ENCODE results near the gene NABP2.

NABP2 gene

GRCh38 chr12:56212361-56212760 lies 11.8 kb upstream of the NABP2 start:
- in situ Hi-C loops (cut with MboI; ENCODE audit: low sequenced_read_pairs): no loop called here

GRCh38 chr12:56213878-56214277 lies 10.3 kb upstream of the NABP2 start:
- in situ Hi-C loops (cut with MboI; ENCODE audit: low sequenced_read_pairs): no loop called here

- in situ Hi-C loops (cut with MboI; ENCODE audit: low sequenced_read_pairs): no loop called here
Observed at GRCh38 chr12:56216461-56216860, 7.7 kb upstream of the NABP2 start.

GRCh38 chr12:56219840-56220239 lies 4.3 kb upstream of the NABP2 start:
- in situ Hi-C loops (cut with MboI; ENCODE audit: low sequenced_read_pairs): no loop called here

GRCh38 chr12:56220611-56221231 lies 3.4 kb upstream of the NABP2 start:
- in situ Hi-C loops (cut with MboI; ENCODE audit: low sequenced_read_pairs): no loop called here

DNA sequence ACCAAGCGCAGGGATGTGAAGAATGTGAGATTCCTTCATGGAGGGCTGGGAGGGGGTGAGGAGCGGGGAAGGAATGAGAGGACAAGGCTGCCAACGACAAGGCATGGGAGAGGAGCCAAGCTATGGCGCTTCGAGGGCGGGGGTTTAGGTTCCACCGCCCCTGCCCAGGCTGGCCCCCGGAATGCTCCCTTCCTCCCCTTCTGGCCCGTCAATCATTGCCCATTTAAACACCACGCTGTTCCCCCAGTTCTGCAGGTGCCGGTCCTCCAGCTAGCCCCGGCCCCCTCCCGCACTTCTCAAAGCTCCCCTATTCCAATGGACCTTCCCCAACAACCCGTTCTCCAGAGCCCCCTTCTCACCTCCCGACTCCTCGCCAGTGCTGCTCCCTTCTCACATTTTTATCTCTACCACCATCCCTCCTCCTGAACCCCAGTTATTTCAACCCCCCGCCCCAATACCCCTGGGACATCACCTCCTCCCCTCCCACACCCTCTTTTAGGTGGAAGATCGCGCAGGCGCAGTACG lies 2.8 kb upstream of the NABP2 start:
- in situ Hi-C loops (cut with MboI; ENCODE audit: low sequenced_read_pairs): no loop called here

DNA sequence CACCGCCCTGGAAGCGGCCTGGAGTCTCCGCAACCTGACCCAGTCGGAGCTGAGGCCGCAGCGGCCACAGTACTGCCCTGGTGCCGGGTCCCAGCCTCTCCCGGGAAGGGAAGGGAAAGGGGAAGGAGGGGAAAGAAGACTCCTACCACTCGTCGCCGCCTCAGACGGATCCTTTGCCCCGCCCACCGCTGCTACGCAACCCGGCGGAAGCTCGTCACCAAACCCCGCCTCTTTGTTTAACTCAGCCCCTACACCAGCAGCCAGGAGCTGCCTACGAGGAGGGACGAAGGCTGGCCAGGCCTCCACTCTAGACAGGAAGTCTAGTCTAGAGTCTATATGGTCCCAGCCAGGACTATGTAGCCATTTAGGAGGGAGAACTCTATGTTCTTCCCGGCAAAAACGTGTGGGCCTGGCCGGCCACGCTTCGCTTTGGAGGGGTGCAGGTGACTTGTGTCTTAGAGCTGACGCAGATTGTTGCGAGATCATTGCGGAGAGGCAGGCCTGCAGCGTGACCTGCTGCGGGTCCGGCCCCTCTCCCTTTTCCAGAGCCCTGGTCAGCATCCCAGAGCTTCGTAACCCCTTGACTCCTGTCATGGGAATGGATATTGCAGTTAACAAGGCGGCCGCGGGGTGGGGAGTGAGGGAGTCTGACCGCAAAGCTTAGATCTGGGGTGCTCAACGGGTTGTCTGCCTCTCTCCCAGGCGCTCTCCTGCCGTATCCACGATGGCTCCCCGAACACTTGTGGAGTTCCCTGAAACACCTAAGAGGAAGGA lies 2.2 kb upstream of the NABP2 start, which contains the start of gene RNF41:
Gene RNF41, minus strand, starts transcription at position 166 of the 774 bp plus-strand sequence. CDS start 7,875 bp downstream, outside the sequence.
- in situ Hi-C loops (cut with MboI; ENCODE audit: low sequenced_read_pairs): no loop called here

GRCh38 chr12:56222531-56222895 lies 1.6 kb upstream of the NABP2 start:
- in situ Hi-C loops (cut with MboI; ENCODE audit: low sequenced_read_pairs): no loop called here

DNA sequence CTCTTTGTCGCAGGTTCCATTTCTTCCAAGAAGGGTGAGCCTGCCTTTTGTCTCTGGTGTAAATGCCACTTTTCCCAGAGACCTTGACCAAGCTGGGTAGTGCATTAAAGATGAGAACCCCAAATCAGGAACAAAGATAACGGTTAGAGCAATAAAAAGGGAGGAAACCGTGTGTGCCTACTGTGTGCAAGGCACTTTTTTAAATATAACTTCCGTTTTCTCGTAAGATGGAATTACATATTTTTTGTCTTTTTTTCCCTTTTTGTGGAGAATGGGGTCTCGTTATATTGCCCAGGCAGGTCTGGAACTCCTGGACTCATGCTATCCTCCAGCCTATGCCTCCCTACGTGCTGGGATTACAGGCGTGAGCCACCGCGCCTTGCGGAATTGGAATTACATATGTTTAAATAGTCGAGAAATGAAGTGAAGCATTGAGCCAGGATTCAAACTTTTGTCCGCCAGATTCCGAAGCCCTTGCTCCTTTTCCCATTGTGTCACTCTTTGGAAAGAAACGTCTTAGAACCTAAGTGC lies 506 bp upstream of the NABP2 start:
- in situ Hi-C loops (cut with MboI; ENCODE audit: low sequenced_read_pairs): no loop called here

DNA sequence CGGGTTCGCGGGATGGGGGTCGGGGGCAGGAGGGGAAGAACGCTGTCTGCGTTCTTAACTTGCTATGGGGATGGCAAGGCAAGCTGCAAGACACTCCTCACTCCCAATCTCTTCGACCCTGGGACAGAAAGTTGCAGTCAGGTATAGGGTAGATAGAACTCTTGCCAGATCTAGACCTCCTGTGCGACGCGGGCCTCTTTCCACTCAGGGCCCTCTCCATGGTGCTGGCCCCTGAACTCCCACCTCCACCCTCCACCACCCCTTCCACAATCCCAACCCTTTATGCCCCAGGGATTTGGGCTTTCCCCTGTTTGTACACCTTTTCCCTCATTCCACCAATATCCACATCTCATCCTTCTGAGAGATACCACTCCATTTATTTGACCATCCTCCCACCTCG lies 812 bp downstream of the NABP2 start:
- in situ Hi-C loops (cut with MboI; ENCODE audit: low sequenced_read_pairs): no loop called here

GRCh38 chr12:56229082-56229481 lies 4.9 kb downstream of the NABP2 start:
- in situ Hi-C loops (cut with MboI; ENCODE audit: low sequenced_read_pairs): no loop called here

- in situ Hi-C loops (cut with MboI; ENCODE audit: low sequenced_read_pairs): no loop called here
Observed at GRCh38 chr12:56229916-56230431, 5.8 kb downstream of the NABP2 start, which contains the start of gene SLC39A5. Gene SLC39A5, plus strand, starts transcription at chr12:56230051. Its CDS starts 1,224 bp downstream, at chr12:56231275.

- in situ Hi-C loops (cut with MboI; ENCODE audit: low sequenced_read_pairs): no loop called here
Observed at GRCh38 chr12:56230432-56231183, 6.5 kb downstream of the NABP2 start.

DNA sequence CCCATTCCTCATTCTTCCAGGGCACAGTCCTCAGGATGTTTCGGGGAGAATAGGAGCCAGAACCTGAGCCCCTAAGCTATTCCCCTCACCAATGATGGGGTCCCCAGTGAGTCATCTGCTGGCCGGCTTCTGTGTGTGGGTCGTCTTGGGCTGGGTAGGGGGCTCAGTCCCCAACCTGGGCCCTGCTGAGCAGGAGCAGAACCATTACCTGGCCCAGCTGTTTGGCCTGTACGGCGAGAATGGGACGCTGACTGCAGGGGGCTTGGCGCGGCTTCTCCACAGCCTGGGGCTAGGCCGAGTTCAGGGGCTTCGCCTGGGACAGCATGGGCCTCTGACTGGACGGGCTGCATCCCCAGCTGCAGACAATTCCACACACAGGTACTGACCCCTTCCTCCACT lies 7.0 kb downstream of the NABP2 start:
- in situ Hi-C loops (cut with MboI; ENCODE audit: low sequenced_read_pairs): no loop called here

DNA sequence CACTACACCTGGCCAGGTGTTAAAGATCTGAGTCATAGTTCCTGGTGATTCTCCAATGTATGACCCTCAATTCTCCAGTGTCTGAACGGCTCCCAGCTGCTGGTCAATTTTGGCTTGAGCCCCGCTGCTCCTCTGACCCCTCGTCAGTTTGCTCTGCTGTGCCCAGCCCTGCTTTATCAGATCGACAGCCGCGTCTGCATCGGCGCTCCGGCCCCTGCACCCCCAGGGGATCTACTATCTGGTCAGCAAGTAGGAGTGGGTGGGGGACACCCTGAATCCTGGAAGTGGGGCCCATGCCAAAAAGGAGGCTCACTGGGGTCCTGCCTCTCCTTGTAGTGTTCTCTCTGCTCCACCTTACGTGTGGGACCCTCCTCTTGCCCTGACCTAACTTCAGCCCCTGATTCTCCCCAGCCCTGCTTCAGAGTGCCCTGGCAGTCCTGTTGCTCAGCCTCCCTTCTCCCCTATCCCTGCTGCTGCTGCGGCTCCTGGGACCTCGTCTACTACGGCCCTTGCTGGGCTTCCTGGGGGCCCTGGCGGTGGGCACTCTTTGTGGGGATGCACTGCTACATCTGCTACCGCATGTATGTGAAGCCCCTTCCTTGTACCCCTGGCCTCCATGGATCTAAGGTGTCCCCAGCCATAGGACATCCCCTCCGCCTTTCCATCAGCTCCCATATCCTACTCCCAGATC lies 10.7 kb downstream of the NABP2 start:
- in situ Hi-C loops (cut with MboI; ENCODE audit: low sequenced_read_pairs): no loop called here

DNA sequence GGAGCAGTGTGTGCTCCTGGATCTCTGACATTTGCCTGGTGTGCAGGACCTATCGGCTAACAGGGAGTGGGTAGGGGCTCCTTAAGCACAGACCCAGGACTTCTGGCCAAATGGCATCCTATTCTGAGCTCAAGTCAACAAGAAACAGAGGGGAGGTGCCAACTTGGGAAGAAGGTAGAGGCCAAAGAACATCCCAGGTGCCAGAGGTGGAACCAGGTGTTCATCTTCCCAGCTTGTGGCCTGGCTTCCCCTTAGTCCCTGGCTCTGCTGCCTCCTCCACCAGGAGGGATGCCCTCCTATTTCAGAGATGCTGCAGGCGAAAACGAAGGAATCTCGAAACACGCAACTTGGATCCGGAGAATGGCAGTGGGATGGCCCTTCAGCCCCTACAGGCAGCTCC lies 11.9 kb downstream of the NABP2 start:
- in situ Hi-C loops (cut with MboI; ENCODE audit: low sequenced_read_pairs): no loop called here

DNA sequence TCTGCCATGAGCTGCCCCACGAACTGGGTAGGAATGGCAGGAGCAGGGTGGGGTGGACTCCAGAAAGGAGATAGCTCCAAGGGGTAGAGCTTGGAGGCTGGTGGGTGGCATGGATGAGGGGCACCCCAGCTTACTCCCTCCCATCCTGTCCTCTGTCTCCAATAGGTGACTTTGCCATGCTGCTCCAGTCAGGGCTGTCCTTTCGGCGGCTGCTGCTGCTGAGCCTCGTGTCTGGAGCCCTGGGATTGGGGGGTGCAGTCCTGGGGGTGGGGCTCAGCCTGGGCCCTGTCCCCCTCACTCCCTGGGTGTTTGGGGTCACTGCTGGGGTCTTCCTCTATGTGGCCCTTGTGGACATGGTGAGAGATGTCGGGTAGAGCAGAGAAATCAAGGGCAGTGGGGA lies 12.8 kb downstream of the NABP2 start:
- in situ Hi-C loops (cut with MboI; ENCODE audit: low sequenced_read_pairs): no loop called here

DNA sequence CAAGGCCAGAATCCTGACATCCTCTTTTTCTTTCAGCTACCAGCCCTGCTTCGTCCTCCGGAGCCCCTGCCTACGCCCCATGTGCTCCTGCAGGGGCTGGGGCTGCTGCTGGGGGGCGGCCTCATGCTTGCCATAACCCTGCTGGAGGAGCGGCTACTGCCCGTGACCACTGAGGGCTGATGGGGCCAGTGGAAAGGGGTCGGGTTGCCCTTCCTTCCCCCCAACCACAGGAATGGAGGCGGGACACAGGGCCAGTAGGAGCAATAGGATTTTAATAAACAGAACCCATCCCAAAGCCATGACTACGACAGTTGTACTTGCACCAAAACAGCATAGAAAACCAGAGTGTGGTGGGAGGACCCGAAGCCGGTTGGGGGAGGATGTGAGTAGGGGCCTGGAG lies 13.4 kb downstream of the NABP2 start:
- in situ Hi-C loops (cut with MboI; ENCODE audit: low sequenced_read_pairs): no loop called here

DNA sequence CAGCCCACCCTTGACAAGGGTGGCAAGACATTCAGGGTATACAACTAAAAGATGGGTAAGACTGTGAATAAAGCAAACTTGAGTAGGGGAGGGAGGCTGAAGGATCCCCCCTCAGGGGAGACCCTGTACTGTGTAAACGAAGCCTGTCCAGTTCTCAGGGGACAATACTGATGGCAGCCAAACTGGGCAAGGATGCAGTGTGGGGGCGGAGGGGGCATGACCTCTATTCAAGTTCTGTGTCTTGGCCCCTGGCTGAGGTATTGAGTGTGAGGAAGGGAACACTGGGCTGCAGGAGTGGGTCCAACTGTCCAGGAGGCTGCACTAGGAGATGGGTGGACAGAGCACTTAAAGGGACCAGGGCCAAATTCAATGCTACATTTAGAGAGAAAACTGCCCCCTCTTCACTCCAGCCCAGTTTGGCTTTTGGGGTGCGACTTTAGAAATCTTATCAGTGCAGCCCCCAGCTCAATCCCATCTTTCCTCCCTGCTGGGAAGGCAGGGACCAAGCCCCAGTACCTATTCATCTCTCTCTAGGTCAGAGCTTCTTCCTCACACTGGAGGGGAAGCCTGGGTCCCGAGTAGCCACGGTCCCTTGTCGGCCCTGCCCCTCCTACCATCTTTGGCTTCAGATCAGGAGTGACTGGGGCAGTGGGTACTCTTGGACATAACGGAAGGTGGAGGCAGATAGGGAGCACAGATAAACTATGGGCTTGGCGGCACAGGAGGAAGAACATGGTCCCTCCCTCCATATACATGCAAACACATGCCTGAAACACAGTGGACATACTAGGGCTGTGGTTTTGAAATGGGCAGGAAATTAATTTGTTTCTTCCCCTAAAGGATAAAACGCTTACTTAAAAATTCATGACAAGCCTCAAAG lies 17.5 kb downstream of the NABP2 start:
- in situ Hi-C loops (cut with MboI; ENCODE audit: low sequenced_read_pairs): no loop called here
